Occipital lobe (tissue), 2 donors: ENCODE data around the gene PTPN14. TPM values are rescaled to one million over a fixed set of nuclear protein-coding genes. Genes with fewer than 3 reads are reported as not detected.

Source experiments
- DNase-seq: peaks from one replicate; lab custom pipeline; 2025; lab: John Stamatoyannopoulos, UW
- total RNA-seq: library from RNA; depleted of rRNA; stranded (reverse); fragments of >200 nt; gene quantifications from one replicate; pipeline ENCODE4 v1.2.3, GENCODE V29; 2014

PTPN14 gene
- total RNA-seq, 1 donor from 2014 or later = 2.7 TPM

DNA sequence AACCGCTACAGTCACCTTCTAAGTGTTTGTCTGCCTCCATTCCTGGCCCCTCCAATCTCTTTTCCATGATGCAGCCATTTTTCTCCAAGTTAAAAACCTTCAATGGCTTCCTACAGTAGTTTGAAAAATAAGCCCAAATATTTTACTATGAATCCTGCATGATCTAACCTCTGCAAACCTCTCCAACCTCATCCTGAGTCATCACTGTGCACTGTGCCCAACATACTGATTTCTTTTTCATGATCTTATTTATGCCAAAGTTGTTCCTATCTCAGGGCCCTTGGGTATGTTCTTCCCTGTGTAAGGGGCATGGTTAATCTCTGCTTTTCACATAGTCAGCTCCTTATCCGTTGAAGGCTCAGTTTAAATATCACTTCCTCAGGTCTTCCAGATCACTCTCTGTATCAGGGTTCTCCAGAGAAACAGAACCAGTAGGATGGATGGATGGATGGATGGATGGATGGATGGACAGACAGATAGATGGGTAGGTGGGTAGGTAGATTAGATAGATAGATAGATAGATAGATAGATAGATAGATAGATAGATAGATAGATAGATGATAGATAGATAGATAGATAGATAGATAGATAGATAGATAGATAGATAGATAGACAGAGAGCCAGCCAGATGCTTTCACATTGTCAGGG lies 18.1 kb upstream of the PTPN14 start:
- no peak for DNase-seq

DNA sequence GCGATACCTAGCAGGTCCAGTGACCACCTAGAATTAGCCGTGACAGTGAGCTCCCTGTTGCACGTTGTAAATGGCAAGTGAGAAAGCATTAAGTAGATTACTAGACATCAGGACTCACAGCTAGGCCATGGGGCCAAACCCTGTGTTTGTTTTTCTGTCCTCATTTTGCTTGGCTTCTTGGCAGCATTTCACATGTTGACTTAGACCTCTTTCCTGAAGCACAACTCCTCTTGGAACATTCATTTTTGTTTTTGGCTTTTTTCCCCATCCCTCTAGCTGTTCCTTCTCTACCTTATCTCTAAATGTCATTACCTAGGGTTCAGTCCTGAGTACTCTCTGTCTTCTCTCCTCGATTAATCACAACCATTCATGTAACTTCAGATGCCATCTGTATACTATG lies 16.9 kb upstream of the PTPN14 start:
- no peak for DNase-seq

DNA sequence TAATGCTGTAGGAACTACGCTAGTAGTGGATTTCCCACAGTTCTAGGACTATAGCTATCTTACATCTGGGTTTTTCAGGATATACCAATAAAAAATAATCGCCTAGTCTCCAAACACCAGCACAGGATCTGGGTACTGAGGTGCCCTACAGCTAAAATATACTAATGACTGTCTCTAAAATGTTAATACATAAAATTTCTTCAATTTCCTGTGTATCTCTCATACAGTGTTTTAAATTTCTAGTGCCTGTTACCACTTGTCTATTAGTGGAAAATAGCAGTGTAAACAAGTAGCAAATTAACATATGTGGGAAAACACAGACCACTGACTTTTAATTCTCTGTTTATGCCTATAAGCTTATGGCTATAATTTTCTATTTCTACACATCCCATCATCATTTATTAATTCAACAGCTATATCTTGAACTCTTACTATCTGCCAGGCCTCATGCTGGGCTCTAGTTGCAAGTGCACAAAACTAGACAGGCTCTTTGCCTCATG lies 16.1 kb upstream of the PTPN14 start:
- DNase-seq = no peak

DNA sequence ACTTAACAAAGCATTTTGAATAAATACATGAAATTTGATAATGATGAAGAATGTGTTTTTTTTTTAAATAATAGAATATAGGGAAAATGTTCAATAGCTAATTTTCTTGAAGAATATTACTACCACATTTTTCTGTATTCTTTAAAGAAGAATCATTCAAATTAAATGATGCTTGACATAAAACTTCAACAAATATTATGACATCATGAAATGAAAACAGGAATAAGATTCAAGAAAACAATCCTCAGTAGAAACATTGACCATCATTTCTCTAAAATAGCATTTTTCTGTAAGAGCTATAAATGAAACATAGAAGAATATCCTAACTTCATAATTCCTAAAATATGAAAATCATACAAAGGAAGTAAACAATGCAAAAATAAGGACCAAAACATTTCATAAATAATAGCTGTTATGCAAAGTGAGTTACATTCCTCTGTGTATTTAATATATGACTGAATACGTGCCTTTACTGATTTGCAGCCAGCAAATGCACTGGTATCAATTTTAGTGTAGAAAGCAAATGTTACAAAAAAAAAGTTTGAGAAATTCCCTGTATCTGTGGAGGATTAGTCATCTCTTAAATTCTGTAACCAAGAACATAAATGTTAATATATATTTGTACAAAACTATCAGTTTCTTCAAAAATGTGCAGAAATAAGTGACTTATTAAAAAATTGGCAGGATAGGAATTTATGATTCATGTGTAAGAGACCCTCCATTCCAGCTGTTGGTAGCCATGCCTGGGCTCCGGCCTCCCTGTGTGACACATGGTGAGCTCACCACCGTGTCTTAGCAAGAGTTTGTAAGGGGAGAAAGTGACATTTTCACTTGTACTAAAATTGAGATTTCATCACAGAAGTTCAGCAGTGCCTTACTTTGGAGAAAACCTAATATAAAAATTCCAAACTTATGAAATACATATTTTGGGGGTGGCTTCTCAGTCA lies 15.0 kb upstream of the PTPN14 start:
- DNase-seq = no peak

DNA sequence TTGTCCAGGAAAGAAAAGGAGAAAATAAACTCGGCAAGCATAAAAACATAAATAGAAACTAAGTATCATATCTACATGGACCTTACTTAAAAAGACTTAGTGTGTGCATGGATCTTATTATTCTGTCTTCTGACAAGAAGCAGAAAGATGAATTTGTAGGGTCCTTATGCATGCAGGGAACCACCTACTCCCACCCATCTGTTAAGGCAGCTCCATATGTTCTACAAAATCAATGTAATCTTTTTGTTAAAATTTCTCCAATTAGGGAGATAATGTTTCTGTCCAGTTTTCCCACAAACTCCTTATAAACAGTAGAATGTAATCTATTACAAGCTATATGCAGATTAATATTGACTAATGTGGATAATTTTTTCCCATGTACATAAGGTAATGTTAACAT lies 13.9 kb upstream of the PTPN14 start:
- DNase-seq = no peak

DNA sequence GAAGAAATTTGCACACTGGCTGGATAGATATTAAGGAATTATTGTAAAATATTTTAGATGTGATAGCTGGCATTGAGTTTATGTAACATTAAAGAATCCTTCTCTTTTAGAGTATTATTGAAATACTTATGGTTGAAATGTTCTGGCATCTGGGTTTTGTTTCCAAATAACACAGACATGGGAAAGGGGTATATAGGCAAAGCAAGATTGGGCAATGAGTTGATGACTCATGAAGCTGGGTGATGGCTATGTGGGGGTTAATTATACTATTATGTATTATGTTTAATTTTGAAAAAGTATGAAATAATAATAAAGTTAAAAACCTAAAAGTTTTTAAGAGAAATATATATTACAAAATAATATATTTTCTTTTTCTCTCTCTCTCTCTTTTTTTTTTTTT lies 12.5 kb upstream of the PTPN14 start:
- DNase-seq = no peak

DNA sequence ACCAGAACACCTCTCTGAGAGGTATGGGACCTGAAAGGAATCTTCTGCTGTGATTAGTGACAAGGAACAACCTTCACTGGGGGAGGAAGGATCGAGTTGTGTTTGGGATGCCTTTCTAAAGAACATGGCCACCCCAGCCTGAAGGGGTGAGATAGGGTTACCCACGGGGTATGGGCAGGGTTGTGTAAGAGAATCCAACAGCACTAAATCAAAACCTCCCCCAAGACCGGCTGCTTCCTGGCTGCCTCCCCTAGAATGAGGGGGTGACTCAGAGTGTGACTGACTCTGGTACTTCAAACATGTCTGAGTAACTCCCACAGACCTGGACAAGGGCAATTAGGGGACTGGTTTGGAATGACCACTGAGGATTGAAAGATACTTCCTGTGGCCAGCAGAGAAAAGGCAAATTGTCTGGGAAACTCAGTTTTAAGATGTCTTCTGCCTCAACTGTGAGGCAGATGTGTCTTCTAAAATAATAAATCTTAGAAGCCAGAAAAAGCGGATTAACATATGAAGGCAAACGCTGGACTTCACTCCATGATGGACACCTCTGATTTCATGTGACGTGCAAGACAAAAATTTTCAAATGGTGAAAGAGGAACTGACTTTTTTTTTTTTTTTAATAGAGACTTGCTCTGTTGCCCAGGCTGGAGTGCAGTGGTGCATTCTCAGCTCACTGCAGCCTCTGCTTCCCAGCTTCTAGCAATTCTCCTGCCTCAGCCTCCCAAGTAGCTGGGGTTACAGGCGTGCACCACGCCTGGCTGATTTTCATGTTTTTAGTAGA lies 6.7 kb upstream of the PTPN14 start:
- no peak for DNase-seq

DNA sequence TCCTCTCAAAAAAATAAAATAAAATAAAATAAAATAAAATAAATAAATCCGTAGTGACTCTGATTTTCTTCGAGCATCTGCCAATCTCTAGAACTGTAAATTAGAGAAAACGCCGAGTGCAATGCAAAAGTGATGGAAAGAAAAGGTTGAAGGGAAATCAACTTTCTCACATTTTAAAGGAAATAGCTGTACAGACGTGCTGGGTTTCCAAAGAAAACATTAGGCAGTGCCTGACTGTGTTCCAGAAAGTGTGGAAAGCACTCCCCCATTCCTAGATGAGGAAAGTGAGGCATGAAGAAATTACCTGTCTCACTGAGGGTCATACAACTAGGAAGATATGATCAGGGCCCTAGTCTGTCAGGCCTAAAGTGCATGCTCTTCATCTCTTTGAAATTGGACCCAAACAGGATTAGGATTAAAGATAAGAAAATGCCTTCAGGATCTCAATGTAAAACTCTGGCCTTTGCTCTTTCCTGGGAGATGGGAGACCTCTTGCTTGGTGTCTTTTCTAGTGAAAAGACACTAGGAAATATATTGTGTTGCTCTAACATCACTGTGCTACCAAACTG lies 1.8 kb upstream of the PTPN14 start:
- no peak for DNase-seq

DNA sequence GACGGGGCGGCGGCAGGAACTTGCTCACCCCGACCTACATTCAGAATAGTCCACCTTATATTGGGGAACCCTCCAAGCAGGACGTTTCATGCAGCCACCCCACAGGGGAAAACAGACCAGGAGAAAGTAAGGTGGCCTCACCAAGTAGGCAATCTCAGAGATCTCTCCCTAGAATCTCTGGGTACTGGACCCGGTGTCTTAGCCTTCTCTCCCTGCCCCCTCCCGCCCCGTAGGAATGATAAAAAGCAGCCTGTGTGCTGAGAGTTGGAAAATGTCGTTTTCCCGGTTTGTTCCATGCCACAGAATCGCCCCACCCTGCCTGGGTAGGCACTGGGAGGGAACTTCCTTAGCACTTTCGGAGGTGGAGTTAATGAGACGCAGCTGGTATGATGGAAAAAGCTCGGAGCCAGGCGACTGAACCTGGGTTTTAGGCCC lies 789 bp upstream of the PTPN14 start:
- no peak for DNase-seq

DNA sequence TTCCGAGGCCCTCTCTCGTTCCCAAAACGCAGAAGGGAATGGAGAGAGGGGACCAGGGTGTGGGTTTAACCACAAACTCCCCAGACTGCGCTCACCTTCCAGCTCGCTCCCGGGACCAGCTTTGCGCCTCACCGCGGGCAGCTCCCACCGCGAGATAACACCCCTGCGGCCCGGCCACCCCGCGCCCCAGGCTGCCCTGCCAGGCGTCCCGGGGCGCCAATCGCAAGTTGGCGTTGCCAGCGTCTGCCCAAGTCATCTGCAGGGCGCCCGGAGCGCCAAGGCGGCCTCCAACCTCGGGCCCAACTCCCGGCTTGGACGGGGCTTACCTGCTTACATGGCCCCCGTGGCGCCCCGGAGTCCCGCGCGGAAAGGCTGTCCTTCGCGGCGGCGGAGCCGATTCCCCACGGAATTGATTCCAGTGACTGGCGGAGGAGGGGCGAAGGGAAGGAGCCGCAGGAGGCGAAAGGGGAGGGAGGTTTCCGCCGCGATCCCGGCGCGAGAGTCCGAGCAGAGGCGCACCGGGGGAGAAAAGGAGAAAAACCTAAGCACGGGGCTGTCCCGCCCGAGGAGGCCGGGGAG lies 456 bp downstream of the PTPN14 start:
- no peak for DNase-seq

DNA sequence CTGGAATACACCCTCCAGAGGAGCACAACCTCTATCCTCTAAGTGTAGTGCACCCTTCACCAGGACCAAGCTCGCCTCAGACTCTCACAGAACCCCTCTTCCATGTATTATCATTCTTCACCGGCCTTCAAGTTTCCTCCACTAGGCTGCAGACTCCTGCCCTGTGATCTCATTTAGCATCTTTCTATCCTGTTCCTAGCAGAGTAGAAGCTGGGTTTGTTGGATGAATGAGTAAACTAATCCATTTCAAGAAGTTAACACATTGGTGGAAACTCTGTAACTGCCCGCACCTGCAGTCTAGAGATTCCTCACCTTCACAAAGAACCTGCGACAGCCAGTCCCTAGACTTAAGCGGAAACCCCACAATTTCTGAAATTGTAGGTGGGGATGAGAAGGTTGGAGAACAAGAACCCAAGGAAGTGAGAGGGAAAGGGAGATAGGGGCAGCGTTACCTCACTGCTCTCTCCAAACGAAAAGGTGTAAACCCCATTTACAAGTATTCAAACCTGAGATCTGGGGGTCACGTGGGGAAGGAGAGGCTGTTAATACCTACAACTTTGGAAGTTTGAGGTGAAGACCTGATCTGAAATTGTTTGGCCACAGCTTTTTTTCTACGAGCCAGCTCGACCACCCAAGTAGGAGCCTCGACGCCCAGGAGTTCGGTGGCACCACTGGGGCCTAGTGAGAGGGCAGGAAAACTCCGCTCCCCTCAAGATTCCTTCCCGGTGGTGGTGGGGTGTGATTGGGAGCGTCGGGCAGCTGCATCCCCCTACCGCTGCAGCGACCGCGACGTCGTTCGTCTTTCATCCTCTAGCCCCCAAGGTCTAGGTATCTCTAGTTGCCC lies 1.2 kb downstream of the PTPN14 start:
- no peak for DNase-seq

DNA sequence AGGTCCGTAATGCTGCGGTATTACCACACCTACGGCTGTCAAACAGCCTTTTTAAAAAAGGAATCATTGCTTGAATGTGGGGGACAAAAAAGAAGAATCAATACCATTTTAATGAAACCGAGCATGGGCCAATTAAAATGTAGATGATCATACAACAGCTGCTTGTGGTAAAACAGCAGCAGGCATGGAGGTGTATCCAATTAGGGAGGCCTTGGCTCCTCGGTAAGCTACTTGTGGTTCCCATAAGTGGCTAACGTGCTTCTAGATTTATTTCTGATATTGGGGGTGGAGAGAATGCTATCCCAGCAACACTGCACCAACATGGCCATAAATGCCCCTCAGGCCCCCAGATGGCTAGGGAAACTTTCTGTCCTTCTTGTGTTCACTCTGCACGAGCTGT lies 1.8 kb downstream of the PTPN14 start:
- DNase-seq = no peak

DNA sequence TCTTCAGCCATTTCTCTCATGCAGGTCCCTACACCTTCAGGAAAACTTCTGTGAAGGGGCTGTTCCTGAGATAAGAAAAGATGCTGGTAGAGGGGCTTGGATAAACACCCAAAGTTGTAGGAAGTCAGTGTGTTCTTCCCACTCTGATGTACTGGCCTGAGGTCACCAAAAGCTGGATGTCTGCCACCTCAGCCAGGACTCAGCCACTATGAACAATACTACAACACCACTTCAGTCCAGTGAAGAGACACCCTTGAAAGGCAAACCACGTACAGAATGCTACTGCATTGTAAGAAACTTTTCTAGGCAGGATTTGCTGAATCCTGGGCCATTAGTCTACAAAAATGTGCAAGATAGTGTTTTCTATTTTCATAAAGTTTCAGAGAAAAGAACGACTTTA lies 2.4 kb downstream of the PTPN14 start:
- DNase-seq = peak; percentile 12

DNA sequence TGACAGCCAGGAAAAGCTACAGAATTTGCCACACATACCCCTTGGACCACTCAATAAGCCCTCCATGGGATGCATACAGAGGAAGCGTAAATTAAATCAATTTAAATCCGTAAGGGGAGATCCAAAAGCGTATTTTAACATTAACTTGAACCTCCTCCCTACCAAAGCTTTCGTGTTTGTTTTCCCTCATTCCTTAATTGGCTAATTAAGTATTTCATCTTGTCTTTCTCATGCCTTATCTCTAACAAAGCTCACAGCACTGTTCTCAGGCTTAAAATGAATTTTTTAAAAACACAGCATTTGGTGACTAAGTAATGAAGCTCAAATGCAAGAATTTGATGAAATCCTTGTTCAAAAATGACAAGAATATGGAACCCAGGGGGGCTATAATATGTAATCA lies 3.1 kb downstream of the PTPN14 start:
- no peak for DNase-seq

DNA sequence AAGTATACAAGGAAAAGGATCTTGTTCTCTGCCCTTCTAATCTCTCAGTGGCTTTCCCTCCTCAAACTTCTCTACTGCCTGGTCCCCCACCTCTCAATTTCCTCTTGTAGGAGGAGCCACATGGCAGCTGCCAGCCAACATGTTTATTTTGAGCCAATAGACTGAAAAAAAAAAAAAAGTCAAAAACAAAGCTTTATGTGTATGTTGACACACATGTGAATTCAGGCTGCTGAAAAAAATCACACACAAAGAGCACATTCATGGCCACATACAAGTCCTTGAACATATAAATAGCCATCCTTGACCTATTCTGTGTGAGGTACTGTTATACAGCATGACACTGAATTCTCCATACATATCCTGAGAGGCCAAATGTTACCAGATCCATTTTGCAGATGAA lies 3.7 kb downstream of the PTPN14 start:
- DNase-seq = no peak

DNA sequence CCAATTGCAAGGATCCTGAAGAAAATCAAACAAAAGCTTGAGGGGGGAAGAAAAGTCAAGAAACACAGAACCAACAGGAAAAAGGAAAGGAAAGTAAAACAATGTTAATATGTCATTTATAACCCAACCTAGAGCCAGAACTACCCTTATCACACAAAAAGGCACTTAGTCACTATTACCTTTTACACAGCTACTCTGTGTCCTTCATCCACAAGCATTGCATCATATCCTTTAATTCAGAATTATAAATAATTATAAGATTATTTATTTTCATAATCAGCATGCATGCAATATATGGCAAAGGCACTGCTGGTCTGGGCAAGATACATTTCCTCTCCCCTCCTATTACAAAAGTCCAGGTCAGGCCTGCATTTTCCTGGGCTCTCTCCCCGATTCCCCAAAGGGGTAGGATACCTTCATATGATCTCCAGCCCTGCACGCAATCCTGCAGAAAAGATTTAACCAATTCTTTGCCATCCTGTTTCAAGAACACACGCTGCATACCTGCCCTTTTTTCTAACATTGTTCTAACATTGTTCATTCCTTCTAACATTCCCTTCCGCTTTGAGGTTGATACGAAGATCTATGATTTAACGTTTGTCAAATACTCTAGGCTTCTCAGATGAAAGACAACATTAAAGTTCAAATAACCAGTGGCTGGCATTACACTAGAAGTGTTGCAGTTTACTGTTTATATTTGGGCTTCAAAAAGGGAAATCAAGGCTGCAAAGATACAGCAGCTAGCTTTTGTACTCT lies 4.3 kb downstream of the PTPN14 start:
- no peak for DNase-seq

DNA sequence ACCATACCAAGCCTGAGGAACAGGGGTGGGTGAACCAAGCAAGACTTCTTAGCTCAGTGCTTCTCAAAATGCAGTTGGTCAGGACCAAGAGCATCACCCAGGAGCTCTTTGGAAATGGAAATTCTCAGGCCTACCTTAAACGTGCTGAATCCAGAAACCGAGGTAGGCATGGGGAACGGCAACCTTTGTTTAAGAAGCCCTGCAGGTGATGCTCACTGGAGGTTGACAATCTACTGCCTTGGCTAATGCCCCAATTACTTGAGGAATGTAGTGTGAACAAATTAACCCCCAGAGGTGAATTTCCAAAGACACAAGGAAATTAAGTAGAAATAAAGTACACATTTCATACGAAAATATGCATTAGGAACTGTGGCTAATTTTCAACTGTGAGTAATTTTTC lies 5.3 kb downstream of the PTPN14 start:
- no peak for DNase-seq

DNA sequence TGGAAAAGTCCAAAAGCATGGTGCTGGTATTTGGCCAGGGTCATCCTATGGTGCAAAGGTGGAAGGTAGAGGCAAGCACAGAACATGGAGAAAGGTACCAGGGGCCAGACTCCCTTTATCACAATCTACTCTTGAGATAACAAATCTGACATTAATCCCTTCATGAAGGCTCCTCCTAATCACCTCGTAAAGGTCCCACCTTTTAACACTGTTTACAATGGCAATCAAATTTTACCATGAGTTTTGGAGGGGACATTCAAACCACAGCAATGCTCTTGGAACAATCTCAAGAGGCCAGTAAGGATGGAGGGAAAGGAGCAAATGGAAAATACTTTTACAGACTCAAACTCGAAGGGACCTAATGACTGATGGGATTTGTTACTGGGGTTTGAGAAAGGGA lies 6.1 kb downstream of the PTPN14 start:
- DNase-seq = no peak

DNA sequence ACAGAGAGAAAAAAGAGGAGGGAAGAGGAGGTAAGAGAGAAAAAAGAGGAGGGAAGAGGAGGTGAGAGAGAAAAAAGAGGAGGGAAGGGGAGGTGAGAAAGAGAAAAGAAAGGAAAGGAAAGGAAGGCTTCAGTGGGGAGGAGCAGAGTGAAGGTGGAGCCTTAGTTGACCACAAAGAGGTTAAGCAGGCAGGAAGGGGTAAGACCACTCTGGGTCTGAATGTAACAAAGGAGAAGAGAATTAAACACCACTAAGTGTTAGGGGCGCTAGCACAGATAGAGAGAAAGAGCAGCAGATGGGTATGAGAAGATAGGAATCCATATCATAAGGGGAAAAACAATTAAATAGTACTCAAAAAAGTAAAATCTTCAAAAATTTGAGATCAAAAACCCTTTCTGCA lies 6.6 kb downstream of the PTPN14 start:
- no peak for DNase-seq
